WI38 (cell line): ENCODE measurements around the gene MAGEA2.
"Not testable (repeated sequence)": the region's sequence is repeated elsewhere in the genome, so short reads cannot be mapped to it uniquely, and the experiment has no call there.

Source experiments
- H3K4me3 ChIP-seq: 2 replicates; pipeline ENCODE4 v1.5.1; 2011; ENCODE audit warnings: low read depth, mild to moderate bottlenecking, control low read depth, low read length
- CTCF ChIP-seq: IDR thresholded peaks from 2 replicates; pipeline ENCODE4 v1.5.1; 2012; ENCODE audit warnings: low read depth, mild to moderate bottlenecking, control low read depth, low read length

Gene MAGEA2

GRCh38 chrX:152753686-152754650, at the start of gene MAGEA2:
Gene MAGEA2 (minus strand): TSS chrX:152753842. CDS start chrX:152751363, 2,479 bp downstream.
- H3K4me3 ChIP-seq = not testable (repeated sequence)

GRCh38 chrX:152798945-152799344, 45.3 kb upstream of the MAGEA2 start:
- TF ChIP-seq CTCF = no peak
- no peak overlapping the region for H3K4me3 ChIP-seq

- H3K4me3 ChIP-seq = not testable (repeated sequence)
Measured at GRCh38 chrX:152787062-152787461, 33.4 kb upstream of the MAGEA2 start.

- H3K4me3 ChIP-seq = not testable (repeated sequence)
Measured at GRCh38 chrX:152769549-152770289, 16.1 kb upstream of the MAGEA2 start, which contains the start of gene MAGEA6. Gene MAGEA6 (minus strand): TSS chrX:152769689. CDS start chrX:152767650, 2,039 bp downstream.

GRCh38 chrX:152766562-152766961, 12.9 kb upstream of the MAGEA2 start:
- H3K4me3 ChIP-seq = not testable (repeated sequence)

- not testable (repeated sequence) for H3K4me3 ChIP-seq
Measured at GRCh38 chrX:152761582-152761981, 7.9 kb upstream of the MAGEA2 start.

- not testable (repeated sequence) for H3K4me3 ChIP-seq
Measured at GRCh38 chrX:152759544-152759943, 5.9 kb upstream of the MAGEA2 start.

- not testable (repeated sequence) for H3K4me3 ChIP-seq
Measured at GRCh38 chrX:152758918-152759317, 5.3 kb upstream of the MAGEA2 start, which contains the start of gene CSAG3. Gene CSAG3 (plus strand): TSS chrX:152759218.

GRCh38 chrX:152754871-152755270, 1.2 kb upstream of the MAGEA2 start:
- not testable (repeated sequence) for H3K4me3 ChIP-seq

- no peak overlapping the region for H3K4me3 ChIP-seq
- no peak for TF ChIP-seq CTCF
Measured at GRCh38 chrX:152738560-152738959, 15.1 kb downstream of the MAGEA2 start.

- not testable (repeated sequence) for H3K4me3 ChIP-seq
Measured at GRCh38 chrX:152736528-152736927, 17.1 kb downstream of the MAGEA2 start.

- no peak overlapping the region for H3K4me3 ChIP-seq
- TF ChIP-seq CTCF = no peak
Measured at GRCh38 chrX:152735860-152736511, 17.7 kb downstream of the MAGEA2 start.
